Measurements from ENCODE around the gene HACD3.

DNA sequence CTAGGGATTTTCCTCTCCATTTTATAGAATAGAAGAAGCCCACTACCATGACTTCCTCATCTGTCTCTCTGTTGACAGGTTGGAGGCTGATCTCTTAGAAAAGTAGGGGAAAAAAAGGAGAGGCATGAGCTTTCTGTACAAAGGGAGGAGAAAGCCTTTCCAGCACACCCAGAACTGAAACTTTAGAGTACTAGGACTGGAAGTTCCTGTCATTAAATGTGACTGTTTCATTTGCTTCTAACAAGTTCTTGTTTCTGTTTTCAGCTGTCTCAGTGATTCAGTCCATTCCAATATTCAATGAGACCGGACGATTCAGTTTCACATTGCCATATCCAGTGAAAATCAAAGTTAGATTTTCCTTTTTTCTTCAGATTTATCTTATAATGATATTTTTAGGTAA, 41.7 kb downstream of the HACD3 start:
- TF ChIP-seq, protein P1, sequence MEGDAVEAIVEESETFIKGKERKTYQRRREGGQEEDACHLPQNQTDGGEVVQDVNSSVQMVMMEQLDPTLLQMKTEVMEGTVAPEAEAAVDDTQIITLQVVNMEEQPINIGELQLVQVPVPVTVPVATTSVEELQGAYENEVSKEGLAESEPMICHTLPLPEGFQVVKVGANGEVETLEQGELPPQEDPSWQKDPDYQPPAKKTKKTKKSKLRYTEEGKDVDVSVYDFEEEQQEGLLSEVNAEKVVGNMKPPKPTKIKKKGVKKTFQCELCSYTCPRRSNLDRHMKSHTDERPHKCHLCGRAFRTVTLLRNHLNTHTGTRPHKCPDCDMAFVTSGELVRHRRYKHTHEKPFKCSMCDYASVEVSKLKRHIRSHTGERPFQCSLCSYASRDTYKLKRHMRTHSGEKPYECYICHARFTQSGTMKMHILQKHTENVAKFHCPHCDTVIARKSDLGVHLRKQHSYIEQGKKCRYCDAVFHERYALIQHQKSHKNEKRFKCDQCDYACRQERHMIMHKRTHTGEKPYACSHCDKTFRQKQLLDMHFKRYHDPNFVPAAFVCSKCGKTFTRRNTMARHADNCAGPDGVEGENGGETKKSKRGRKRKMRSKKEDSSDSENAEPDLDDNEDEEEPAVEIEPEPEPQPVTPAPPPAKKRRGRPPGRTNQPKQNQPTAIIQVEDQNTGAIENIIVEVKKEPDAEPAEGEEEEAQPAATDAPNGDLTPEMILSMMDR (CRISPR knock-in tag; IDR thresholded peaks at IDR 0.05) = no peak
- no peak for TF ChIP-seq MAFK (conservative IDR thresholded peaks at IDR 0.05 in 1 of 2, IDR thresholded peaks at IDR 0.05 in 1 of 2; ENCODE audit: low read length in 2 of 2)
- TF ChIP-seq RBM22 (optimal IDR thresholded peaks at IDR 0.05; ENCODE audit: low read length) = no peak

Data from HepG2 (cell line).